K562 (cell line): ENCODE results near the gene BORA. TPM values are rescaled to one million over a fixed set of nuclear protein-coding genes. Genes with fewer than 3 reads are reported as not detected.
A peak's percentile ranks its signal among the peaks of the same experiment; 100 is the strongest.

ENCODE experiments used
- CHD2 ChIP-seq: IDR thresholded peaks from 2 replicates; pipeline ENCODE4 v1.6.1; 2011; ENCODE audit warnings: low read depth, low read length
- ETV5 ChIP-seq: sonication (generic); formaldehyde crosslinking; IDR thresholded peaks from 2 replicates; pipeline ENCODE4 v1.4.0; 2020; ENCODE audit warnings: low read depth, mild to moderate bottlenecking, missing genetic modification reagents
- MYBL2 ChIP-seq, 2 experiments: fragments of 450-650 bp in 1 of 2; sonication (generic) in 1 of 2; formaldehyde crosslinking in 1 of 2; IDR thresholded peaks; 2 replicates each; pipeline versions ENCODE4 v1.6.1 to v1.8.1; 2017 to 2022; ENCODE audit warnings: borderline replicate concordance in 1 of 2, inconsistent platforms in 1 of 2, low read depth in 1 of 2, mild to moderate bottlenecking in 1 of 2, missing genetic modification reagents in 1 of 2, moderate library complexity in 1 of 2
- PTBP1 ChIP-seq: fragments of 200-400 bp; formaldehyde crosslinking; IDR thresholded peaks from 2 replicates; pipeline ENCODE4 v1.6.1; 2017; ENCODE audit warnings: low read depth, low read length
- SETDB1 ChIP-seq: IDR thresholded peaks from one replicate; pipeline ENCODE4 v1.6.1; 2012; ENCODE audit warnings: low read length, control low read depth, inconsistent platforms
- SIX5 ChIP-seq, 2 experiments: IDR thresholded peaks; 2 replicates each; pipeline ENCODE4 v1.6.1; 2011; ENCODE audit warnings: low read length in 2 of 2, borderline replicate concordance in 1 of 2, low read depth in 1 of 2, mild to moderate bottlenecking in 1 of 2, moderate library complexity in 1 of 2; ENCODE audit not compliant: insufficient read depth in 1 of 2
- ZNF124 ChIP-seq: sonication (generic); formaldehyde crosslinking; IDR thresholded peaks from 2 replicates; pipeline ENCODE4 v1.8.1; 2022; ENCODE audit warnings: missing genetic modification reagents
- polyA plus RNA-seq, 8 experiments: library from polyadenylated mRNA; depleted of rRNA in 4 of 8; stranded (reverse) in 5 of 8; unstranded in 3 of 8; fragments of >200 nt; fragmentation: Nextera tagmentation in 2 of 8; fragmentation: Illumina TruSeq in 1 of 8; extraction: Ambion mirVana in 2 of 8; extraction: Trizol in 1 of 8; gene quantifications; 2 replicates each; pipeline versions ENCODE4 v1.2.1 to v1.2.3, GENCODE V29; 2011 to 2014; ENCODE audit warnings: inconsistent platforms in 1 of 8, missing spikeins in 1 of 8
- total RNA-seq, 7 experiments: library from RNA; depleted of rRNA in 6 of 7; stranded (reverse); fragments of >200 nt in 6 of 7; fragmentation: Illumina TruSeq in 2 of 7; extraction: Trizol in 2 of 7; gene quantifications; 2 replicates each; pipeline versions ENCODE4 v1.2.1 to v1.2.3, GENCODE V29; 2011 to 2021; ENCODE audit warnings: low replicate concordance in 1 of 7
- TF ChIP-seq, protein P1 (sequence below): fragments of 450-650 bp; formaldehyde crosslinking; IDR thresholded peaks from 2 replicates; pipeline ENCODE4 v1.4.0; 2020; ENCODE audit warnings: mild to moderate bottlenecking, moderate library complexity
- TF ChIP-seq, protein P2 (sequence below): IDR thresholded peaks from 2 replicates; pipeline ENCODE4 v1.6.1; 2011; ENCODE audit warnings: borderline replicate concordance, low read depth, mild to moderate bottlenecking, moderate library complexity, low read length; ENCODE audit not compliant: insufficient read depth, poor library complexity, severe bottlenecking
- TF ChIP-seq, protein P3 (sequence below): fragments of 200-800 bp; sonication (Bioruptor generic); IDR thresholded peaks from 2 replicates; pipeline ENCODE4 v1.6.1; 2017; ENCODE audit warnings: missing genetic modification characterization, missing compliant biosample characterization
- TF ChIP-seq, protein P4 (sequence below), 2 experiments: fragments of 450-650 bp in 1 of 2; sonication (generic) in 1 of 2; formaldehyde crosslinking; conservative IDR thresholded peaks; 2 replicates each; pipeline versions ENCODE4 v1.4.0 to v1.8.1; 2020 to 2022; ENCODE audit warnings: mild to moderate bottlenecking in 1 of 2, missing genetic modification reagents in 1 of 2
- TF ChIP-seq, protein P5 (sequence below): fragments of 450-650 bp; IDR thresholded peaks from 2 replicates; pipeline ENCODE4 v1.6.1; 2018; ENCODE audit not compliant: partially characterized antibody

BORA gene
- total and polyA plus RNA-seq, 9 of the 15 experiments (the other 6 are each of a cell fraction or from before 2014, with no cell fraction given): 12.4 to 21.5 (median 18.2) TPM

DNA sequence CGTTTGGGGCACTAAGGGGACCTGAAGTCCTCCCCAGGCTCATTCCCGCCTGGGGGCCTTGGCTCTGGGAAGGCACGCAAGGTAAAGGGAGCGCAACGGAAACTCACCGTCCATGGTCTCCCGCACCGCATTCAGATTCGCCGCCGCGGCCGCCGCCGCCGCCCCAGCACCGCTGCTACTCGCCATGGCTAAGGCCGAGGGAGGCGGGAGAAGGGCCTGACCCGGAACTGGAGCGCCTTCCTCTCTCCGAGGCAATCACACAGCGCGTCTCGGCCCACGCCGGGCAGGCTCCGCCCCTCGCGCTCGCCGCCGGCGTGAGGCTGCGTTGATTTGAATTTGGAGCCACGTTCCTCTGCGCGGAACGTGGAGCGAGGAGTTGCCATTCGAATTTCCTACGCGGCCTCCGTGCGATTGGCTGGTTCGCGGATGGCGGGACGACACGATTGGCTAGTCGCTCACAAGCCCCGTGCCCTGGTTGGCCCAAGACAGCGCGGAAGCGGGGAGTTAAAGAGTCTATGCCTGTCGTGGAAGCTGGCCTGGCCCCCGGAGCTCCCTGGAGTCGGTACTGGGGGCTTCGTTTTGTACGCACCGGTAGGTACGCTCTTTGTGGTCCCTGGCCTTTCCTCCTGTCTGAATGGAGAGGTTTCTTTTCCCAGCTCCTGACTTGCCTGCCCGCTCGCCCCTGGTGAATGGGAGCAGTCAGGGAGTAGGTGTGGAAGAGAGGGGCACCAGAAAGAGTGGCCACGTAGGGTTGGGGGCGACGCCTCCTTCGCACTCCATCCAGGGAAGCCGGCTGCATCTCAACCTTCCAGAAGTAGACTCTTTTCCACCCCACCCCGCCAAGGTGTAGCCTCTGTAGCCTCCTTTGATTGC lies at the start of gene BORA, which contains the start of gene MZT1 (continued):
- TF ChIP-seq, protein P1, sequence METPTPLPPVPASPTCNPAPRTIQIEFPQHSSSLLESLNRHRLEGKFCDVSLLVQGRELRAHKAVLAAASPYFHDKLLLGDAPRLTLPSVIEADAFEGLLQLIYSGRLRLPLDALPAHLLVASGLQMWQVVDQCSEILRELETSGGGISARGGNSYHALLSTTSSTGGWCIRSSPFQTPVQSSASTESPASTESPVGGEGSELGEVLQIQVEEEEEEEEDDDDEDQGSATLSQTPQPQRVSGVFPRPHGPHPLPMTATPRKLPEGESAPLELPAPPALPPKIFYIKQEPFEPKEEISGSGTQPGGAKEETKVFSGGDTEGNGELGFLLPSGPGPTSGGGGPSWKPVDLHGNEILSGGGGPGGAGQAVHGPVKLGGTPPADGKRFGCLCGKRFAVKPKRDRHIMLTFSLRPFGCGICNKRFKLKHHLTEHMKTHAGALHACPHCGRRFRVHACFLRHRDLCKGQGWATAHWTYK (CRISPR knock-in tag): no peak
- TF ChIP-seq CHD2 (peak; percentile 56), PTBP1 (no peak), ETV5 (CRISPR knock-in tag) (0 out of 2 replicates have a peak, but pooled peaks have one; percentile 19), ZNF124 (CRISPR knock-in tag) (no peak), MYBL2 (IDR thresholded peaks at IDR 0.05; ENCODE audit: low read depth) (peak; percentile 99), MYBL2 (CRISPR knock-in tag; IDR thresholded peaks at IDR 0.05; ENCODE audit: borderline replicate concordance) (peak; percentile 93; the same call in 1 of the 2 replicates), SIX5 (IDR thresholded peaks at IDR 0.05; ENCODE audit: borderline replicate concordance in 1 of 2, insufficient read depth in 1 of 2, low read depth in 1 of 2, low read length in 2 of 2) (no peak), SETDB1 (no peak)
- TF ChIP-seq, protein P2, sequence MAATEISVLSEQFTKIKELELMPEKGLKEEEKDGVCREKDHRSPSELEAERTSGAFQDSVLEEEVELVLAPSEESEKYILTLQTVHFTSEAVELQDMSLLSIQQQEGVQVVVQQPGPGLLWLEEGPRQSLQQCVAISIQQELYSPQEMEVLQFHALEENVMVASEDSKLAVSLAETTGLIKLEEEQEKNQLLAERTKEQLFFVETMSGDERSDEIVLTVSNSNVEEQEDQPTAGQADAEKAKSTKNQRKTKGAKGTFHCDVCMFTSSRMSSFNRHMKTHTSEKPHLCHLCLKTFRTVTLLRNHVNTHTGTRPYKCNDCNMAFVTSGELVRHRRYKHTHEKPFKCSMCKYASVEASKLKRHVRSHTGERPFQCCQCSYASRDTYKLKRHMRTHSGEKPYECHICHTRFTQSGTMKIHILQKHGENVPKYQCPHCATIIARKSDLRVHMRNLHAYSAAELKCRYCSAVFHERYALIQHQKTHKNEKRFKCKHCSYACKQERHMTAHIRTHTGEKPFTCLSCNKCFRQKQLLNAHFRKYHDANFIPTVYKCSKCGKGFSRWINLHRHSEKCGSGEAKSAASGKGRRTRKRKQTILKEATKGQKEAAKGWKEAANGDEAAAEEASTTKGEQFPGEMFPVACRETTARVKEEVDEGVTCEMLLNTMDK: no peak
- TF ChIP-seq, protein P3, sequence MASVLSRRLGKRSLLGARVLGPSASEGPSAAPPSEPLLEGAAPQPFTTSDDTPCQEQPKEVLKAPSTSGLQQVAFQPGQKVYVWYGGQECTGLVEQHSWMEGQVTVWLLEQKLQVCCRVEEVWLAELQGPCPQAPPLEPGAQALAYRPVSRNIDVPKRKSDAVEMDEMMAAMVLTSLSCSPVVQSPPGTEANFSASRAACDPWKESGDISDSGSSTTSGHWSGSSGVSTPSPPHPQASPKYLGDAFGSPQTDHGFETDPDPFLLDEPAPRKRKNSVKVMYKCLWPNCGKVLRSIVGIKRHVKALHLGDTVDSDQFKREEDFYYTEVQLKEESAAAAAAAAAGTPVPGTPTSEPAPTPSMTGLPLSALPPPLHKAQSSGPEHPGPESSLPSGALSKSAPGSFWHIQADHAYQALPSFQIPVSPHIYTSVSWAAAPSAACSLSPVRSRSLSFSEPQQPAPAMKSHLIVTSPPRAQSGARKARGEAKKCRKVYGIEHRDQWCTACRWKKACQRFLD: no peak
- TF ChIP-seq, protein P4, sequence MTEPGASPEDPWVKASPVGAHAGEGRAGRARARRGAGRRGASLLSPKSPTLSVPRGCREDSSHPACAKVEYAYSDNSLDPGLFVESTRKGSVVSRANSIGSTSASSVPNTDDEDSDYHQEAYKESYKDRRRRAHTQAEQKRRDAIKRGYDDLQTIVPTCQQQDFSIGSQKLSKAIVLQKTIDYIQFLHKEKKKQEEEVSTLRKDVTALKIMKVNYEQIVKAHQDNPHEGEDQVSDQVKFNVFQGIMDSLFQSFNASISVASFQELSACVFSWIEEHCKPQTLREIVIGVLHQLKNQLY (CRISPR knock-in tag; conservative IDR thresholded peaks at IDR 0.05): no peak
- TF ChIP-seq, protein P5, sequence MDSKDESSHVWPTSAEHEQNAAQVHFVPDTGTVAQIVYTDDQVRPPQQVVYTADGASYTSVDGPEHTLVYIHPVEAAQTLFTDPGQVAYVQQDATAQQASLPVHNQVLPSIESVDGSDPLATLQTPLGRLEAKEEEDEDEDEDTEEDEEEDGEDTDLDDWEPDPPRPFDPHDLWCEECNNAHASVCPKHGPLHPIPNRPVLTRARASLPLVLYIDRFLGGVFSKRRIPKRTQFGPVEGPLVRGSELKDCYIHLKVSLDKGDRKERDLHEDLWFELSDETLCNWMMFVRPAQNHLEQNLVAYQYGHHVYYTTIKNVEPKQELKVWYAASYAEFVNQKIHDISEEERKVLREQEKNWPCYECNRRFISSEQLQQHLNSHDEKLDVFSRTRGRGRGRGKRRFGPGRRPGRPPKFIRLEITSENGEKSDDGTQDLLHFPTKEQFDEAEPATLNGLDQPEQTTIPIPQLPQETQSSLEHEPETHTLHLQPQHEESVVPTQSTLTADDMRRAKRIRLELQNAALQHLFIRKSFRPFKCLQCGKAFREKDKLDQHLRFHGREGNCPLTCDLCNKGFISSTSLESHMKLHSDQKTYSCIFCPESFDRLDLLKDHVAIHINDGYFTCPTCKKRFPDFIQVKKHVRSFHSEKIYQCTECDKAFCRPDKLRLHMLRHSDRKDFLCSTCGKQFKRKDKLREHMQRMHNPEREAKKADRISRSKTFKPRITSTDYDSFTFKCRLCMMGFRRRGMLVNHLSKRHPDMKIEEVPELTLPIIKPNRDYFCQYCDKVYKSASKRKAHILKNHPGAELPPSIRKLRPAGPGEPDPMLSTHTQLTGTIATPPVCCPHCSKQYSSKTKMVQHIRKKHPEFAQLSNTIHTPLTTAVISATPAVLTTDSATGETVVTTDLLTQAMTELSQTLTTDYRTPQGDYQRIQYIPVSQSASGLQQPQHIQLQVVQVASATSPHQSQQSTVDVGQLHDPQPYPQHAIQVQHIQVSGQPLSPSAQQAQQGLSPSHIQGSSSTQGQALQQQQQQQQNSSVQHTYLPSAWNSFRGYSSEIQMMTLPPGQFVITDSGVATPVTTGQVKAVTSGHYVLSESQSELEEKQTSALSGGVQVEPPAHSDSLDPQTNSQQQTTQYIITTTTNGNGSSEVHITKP: no peak
